B cell (primary cell): ENCODE results near the gene TAS2R5.

ENCODE experiments used
- EZH2 ChIP-seq: IDR thresholded peaks from 2 replicates; pipeline ENCODE4 v1.6.1; 2012; ENCODE audit warnings: borderline replicate concordance, low read depth, mild to moderate bottlenecking, moderate library complexity, low read length; ENCODE audit not compliant: insufficient read depth, poor library complexity, severe bottlenecking
- TF ChIP-seq, protein P1 (sequence below): fragments of 200-600 bp; IDR thresholded peaks from one replicate; pipeline ENCODE4 v1.8.0; 2022; ENCODE audit warnings: antibody characterized with exemption, mild to moderate bottlenecking

DNA sequence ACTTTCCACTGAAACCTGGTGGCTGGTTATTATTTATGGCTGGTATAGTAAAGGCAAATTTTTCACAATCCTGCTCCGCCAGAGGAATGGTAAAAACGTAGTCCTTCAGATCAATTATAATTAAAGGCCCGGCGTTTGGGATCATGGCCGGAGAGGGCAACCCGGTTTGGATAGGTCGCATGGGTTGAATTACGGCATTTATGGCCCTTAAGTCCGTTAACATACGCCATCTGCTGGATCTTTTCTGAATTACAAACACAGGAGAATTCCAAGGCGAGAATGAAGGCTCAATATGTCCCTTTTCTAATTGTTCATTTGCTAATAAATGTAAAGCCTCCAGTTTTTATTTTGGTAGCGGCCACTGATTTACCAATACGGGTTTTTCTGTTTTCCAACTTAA is 37.4 kb upstream of the TAS2R5 start:
- TF ChIP-seq, protein P1, sequence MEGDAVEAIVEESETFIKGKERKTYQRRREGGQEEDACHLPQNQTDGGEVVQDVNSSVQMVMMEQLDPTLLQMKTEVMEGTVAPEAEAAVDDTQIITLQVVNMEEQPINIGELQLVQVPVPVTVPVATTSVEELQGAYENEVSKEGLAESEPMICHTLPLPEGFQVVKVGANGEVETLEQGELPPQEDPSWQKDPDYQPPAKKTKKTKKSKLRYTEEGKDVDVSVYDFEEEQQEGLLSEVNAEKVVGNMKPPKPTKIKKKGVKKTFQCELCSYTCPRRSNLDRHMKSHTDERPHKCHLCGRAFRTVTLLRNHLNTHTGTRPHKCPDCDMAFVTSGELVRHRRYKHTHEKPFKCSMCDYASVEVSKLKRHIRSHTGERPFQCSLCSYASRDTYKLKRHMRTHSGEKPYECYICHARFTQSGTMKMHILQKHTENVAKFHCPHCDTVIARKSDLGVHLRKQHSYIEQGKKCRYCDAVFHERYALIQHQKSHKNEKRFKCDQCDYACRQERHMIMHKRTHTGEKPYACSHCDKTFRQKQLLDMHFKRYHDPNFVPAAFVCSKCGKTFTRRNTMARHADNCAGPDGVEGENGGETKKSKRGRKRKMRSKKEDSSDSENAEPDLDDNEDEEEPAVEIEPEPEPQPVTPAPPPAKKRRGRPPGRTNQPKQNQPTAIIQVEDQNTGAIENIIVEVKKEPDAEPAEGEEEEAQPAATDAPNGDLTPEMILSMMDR, result peak; percentile 63
- no peak for TF ChIP-seq EZH2
